Erythroblast (primary cell): Measurements from ENCODE around the gene IFNE.

Source experiments
- GATA1 ChIP-seq: IDR thresholded peaks from 2 replicates; pipeline ENCODE4 v1.6.1; 2011; ENCODE audit warnings: low read depth, mild to moderate bottlenecking, control low read depth, low read length, moderate library complexity
- POLR2A ChIP-seq: IDR thresholded peaks from 2 replicates; pipeline ENCODE4 v1.6.1; 2011; ENCODE audit warnings: mild to moderate bottlenecking, low read length

GRCh38 chr9:21523021-21524014, 41.2 kb upstream of the IFNE start:
- TF ChIP-seq POLR2A (no peak), GATA1 (no peak)
